ENCODE results near the gene SCEL.

The SCEL gene

DNA sequence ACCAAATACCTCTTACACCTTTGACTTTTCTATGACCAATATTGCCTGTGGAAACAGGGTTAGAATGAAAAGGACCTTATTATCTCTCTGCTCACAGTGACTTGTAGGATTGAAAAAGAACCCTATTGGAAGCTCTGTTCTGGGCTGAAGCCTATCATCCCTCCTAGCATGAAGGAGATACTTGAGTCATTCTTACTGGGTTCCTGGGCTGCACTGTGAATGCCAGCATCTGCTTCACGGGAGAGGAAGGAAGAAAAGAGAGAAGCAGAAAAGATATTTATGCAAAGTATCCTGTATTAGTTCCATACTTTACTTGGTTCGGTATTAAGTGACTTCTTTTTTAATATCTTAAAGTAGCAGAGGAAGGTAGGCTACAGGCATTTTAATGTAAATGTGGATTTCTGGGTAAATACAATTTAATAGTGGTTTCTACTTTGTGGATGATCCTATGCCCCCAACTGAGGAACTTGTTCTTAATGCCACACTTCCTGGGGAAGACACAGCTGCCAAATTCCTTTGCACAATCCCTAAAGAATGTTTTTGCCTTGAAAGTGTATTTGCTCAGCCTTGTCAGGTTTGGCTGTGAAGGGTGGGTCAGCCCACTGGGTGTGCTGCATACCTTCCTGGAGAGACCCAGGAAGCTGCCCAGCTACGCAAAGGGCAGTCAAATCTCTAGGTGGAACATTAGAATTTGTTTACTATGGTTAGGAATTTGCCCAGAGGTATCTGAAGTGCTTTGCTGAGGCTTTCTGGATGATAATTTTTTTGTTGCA, 13.7 kb upstream of the SCEL start:
- Histone ChIP-seq H3K27ac (ENCODE audit: low read depth, low read length) (no peak overlapping the region), H3K4me1 (ENCODE audit: insufficient read depth, low read length) (no peaks in the 10 kb centered on the region), H3K9me3 (ENCODE audit: low read length) (no peaks in the 10 kb centered on the region), H3K36me3 (ENCODE audit: insufficient read depth, low read length) (no peaks in the 10 kb centered on the region), H3K27me3 (ENCODE audit: control insufficient read depth in 1 of 2, insufficient read depth in 2 of 2, low read length in 2 of 2) (no peaks in the 10 kb centered on the region), H3K9ac (ENCODE audit: low read length) (no peak overlapping the region), H3K4me3 (ENCODE audit: low read depth in 1 of 2, low read length in 2 of 2) (no peak overlapping the region)

DNA sequence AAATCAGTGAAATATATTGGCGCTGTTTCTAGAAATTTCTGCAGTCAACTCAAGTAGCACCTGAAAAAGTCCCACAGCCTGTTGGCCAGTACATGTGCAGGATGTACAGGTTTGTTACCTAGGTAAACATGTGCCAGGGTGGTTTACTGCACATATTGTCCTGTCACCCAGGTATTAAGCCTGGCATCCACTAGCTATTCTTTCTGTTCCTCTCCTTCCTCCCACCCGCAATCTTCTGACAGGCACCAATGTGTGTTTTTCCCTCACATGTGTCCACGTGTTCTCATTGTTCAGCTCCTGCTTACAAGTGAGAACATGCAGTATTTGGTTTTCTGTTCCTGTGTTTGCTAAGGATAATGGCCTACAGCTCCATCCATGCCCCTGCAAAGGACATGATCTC, 13.1 kb upstream of the SCEL start:
- Histone ChIP-seq H3K9me3 (ENCODE audit: low read length) (no peaks in the 10 kb centered on the region), H3K36me3 (ENCODE audit: insufficient read depth, low read length) (no peaks in the 10 kb centered on the region), H3K4me1 (ENCODE audit: insufficient read depth, low read length) (no peaks in the 10 kb centered on the region), H3K4me3 (ENCODE audit: low read depth in 1 of 2, low read length in 2 of 2) (no peak overlapping the region), H3K27me3 (ENCODE audit: control insufficient read depth in 1 of 2, insufficient read depth in 2 of 2, low read length in 2 of 2) (no peaks in the 10 kb centered on the region), H3K27ac (ENCODE audit: low read depth, low read length) (no peak overlapping the region), H3K9ac (ENCODE audit: low read length) (no peak overlapping the region)

DNA sequence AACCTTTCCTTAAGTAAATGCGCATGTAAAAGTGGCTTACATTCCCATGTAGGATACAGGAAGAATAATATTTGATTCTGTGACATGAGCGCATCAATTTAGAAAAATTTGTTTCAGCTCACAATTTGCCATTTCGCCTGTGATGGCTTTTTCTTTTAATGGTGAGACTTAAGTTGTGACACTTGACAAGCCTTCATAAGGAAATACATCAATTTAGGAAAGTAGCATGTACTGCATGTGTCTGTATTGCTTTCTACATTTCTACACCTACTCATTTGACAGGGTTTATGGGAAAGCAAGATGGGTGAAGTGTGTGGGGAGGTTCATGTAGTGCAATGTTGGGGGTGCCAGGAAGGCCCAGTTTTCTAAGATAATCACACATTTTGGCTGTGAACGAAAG, 12.1 kb upstream of the SCEL start:
- H3K4me3 ChIP-seq (ENCODE audit: low read depth in 1 of 2, low read length in 2 of 2), result no peak overlapping the region
- no peaks in the 10 kb centered on the region for H3K4me1 ChIP-seq (ENCODE audit: insufficient read depth, low read length)
- no peaks in the 10 kb centered on the region for H3K36me3 ChIP-seq (ENCODE audit: insufficient read depth, low read length)
- H3K9ac ChIP-seq (ENCODE audit: low read length), result no peak overlapping the region
- H3K27ac ChIP-seq (ENCODE audit: low read depth, low read length), result no peak overlapping the region
- H3K9me3 ChIP-seq (ENCODE audit: low read length), result no peaks in the 10 kb centered on the region
- H3K27me3 ChIP-seq (ENCODE audit: control insufficient read depth in 1 of 2, insufficient read depth in 2 of 2, low read length in 2 of 2), result no peaks in the 10 kb centered on the region

DNA sequence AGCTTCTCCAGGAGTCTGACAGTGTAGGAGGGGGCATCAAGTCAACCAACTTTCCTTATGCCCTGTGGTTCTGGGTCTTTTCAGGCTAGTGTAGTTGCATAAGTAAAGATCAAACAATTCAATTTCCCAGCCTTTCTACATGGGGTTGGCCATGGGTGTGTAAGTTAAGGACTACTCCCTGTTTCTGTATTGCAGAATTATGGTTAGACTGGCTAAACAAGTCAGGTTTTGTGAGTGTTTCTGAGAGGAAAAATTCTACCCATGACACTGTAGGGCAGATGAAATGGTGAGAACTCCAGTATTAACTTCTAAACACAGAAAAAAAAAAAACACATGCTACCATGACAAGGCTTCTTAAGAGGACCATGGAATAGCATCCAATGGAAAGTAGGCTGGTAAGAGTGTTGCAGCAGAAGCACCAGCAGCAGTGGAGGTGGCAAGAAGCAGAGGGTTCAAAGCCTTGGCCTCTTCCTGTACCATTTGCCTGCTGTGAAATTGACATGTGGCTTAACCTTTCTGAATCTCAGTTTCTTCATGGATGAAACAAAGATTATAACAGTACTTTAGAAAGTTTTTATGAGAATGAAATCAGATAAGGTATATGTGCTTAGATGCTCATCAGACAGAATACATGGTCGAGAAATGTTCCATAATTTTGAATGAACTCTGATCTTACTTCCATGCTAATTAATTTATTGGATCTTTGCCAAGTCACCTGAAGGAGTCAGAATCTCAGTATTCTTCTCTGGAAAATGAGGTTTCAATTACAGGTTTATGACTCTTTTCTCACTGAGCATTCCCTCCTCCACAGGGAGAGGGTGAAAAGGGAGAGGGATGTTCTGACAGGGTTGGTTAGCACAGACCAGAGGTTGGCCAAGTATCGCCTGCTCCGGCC, 11.4 kb upstream of the SCEL start:
- H3K4me1 ChIP-seq (ENCODE audit: insufficient read depth, low read length), result no peaks in the 10 kb centered on the region
- no peak overlapping the region for H3K27ac ChIP-seq (ENCODE audit: low read depth, low read length)
- H3K36me3 ChIP-seq (ENCODE audit: insufficient read depth, low read length), result no peaks in the 10 kb centered on the region
- no peaks in the 10 kb centered on the region for H3K27me3 ChIP-seq (ENCODE audit: control insufficient read depth in 1 of 2, insufficient read depth in 2 of 2, low read length in 2 of 2)
- H3K4me3 ChIP-seq (ENCODE audit: low read depth in 1 of 2, low read length in 2 of 2), result no peak overlapping the region
- no peak overlapping the region for H3K9ac ChIP-seq (ENCODE audit: low read length)
- no peaks in the 10 kb centered on the region for H3K9me3 ChIP-seq (ENCODE audit: low read length)

DNA sequence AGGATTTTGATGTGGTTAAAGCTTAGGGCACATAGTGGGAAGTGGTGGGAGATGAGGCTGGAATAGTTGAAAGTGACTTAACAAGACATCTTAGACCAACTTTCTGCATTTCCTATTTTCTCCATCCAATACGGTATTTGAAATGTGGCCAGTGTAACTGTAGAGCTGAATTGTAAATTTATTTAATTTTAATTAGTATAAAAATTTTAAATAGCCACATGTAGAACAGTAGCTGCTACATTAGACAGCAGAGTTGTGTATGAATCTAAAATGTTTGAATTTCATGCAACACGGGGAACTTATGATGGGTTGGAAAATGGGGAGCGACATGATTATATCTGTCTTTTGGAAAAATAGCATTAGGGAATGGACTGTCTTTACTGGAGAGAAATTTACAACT, 7.1 kb upstream of the SCEL start:
- H3K4me1 ChIP-seq (ENCODE audit: insufficient read depth, low read length), result no peaks in the 10 kb centered on the region
- H3K36me3 ChIP-seq (ENCODE audit: insufficient read depth, low read length), result no peaks in the 10 kb centered on the region
- H3K9ac ChIP-seq (ENCODE audit: low read length), result no peak overlapping the region
- H3K27me3 ChIP-seq (ENCODE audit: control insufficient read depth in 1 of 2, insufficient read depth in 2 of 2, low read length in 2 of 2), result no peaks in the 10 kb centered on the region
- no peaks in the 10 kb centered on the region for H3K9me3 ChIP-seq (ENCODE audit: low read length)
- no peak overlapping the region for H3K4me3 ChIP-seq (ENCODE audit: low read depth in 1 of 2, low read length in 2 of 2)
- no peak overlapping the region for H3K27ac ChIP-seq (ENCODE audit: low read depth, low read length)

DNA sequence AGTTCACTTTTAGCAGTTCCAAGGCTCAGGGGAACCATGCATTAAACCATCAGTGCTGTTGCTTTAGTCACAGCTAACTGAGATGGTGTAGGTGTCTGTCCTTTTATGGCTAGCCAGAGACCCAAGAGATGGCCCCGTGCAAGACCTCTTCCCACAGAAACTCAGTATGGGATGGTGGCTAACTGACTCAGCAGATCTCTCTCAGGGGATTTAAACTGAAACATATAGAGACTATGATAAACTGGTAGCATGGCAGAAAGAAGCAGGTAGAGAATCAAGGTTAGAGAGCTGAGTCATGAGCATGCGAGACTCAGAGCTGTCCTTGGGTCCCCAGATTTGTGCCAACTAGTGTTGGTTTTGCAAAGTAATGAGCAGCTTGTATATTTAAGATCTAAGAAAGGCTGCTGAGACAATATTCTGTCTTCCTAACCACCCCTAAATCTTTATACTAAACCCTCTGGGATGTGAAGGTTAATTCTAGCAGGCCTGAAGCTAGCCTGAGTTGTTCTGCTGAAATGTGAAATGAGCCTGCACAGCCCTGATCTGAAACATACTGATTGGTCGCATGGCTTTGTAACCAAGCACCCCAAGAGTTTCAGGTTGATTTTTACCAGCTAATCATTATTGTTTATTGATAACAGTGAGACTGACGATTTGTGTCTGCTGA, 6.5 kb upstream of the SCEL start:
- Histone ChIP-seq H3K36me3 (ENCODE audit: insufficient read depth, low read length) (no peaks in the 10 kb centered on the region), H3K9me3 (ENCODE audit: low read length) (no peaks in the 10 kb centered on the region), H3K27me3 (ENCODE audit: control insufficient read depth in 1 of 2, insufficient read depth in 2 of 2, low read length in 2 of 2) (no peaks in the 10 kb centered on the region), H3K4me3 (ENCODE audit: low read depth in 1 of 2, low read length in 2 of 2) (no peak overlapping the region), H3K27ac (ENCODE audit: low read depth, low read length) (no peak overlapping the region), H3K9ac (ENCODE audit: low read length) (no peak overlapping the region), H3K4me1 (ENCODE audit: insufficient read depth, low read length) (no peaks in the 10 kb centered on the region)

DNA sequence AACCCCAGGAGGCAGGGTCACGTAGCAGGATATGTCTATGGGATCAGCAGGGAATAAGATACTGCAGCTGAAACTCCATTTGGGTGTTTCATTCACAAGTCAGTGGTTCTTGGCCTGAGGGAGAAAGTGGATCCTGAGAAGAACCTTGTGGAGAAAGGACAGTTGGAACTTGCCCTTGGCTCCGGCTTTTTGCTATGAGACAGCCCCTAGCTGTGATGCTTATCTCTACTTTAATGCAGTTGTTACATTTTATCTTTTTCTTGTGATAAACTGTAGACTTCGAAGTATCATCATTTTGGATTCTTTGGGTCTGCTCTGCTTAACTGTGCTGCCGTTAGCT, 6.0 kb upstream of the SCEL start:
- Histone ChIP-seq H3K4me1 (ENCODE audit: insufficient read depth, low read length) (no peaks in the 10 kb centered on the region), H3K9me3 (ENCODE audit: low read length) (no peaks in the 10 kb centered on the region)

DNA sequence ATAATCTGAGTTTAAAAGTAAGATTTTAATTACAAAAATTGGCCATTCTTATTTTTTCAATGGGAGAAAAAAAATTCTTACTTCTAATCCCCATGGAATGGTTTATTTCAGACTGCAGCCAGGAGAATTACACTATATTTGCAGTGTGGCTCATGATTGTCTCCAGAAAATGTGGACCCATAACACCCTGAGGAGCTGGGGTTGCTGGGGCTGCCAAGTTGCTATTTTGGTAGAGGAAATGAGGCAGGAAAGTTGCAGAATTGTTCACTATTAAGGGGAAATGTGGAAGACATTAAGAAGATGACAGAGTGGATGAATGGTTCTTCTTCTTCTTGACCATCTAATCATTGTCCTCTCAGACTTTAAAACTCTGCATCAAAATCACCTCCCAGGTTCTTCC, 4.6 kb upstream of the SCEL start:
- no peak overlapping the region for H3K9ac ChIP-seq (ENCODE audit: low read length)
- no peaks in the 10 kb centered on the region for H3K27me3 ChIP-seq (ENCODE audit: control insufficient read depth in 1 of 2, insufficient read depth in 2 of 2, low read length in 2 of 2)
- H3K4me3 ChIP-seq (ENCODE audit: low read depth in 1 of 2, low read length in 2 of 2), result no peak overlapping the region
- H3K4me1 ChIP-seq (ENCODE audit: insufficient read depth, low read length), result no peaks in the 10 kb centered on the region
- H3K36me3 ChIP-seq (ENCODE audit: insufficient read depth, low read length), result no peaks in the 10 kb centered on the region
- no peaks in the 10 kb centered on the region for H3K9me3 ChIP-seq (ENCODE audit: low read length)
- H3K27ac ChIP-seq (ENCODE audit: low read depth, low read length), result no peak overlapping the region

More for the DNA sequence above, 6.0 kb upstream of the SCEL start:
- Histone ChIP-seq H3K27ac (ENCODE audit: low read depth, low read length) (no peak overlapping the region), H3K4me3 (ENCODE audit: low read depth in 1 of 2, low read length in 2 of 2) (no peak overlapping the region), H3K27me3 (ENCODE audit: control insufficient read depth in 1 of 2, insufficient read depth in 2 of 2, low read length in 2 of 2) (no peaks in the 10 kb centered on the region), H3K9ac (ENCODE audit: low read length) (no peak overlapping the region), H3K36me3 (ENCODE audit: insufficient read depth, low read length) (no peaks in the 10 kb centered on the region)

DNA sequence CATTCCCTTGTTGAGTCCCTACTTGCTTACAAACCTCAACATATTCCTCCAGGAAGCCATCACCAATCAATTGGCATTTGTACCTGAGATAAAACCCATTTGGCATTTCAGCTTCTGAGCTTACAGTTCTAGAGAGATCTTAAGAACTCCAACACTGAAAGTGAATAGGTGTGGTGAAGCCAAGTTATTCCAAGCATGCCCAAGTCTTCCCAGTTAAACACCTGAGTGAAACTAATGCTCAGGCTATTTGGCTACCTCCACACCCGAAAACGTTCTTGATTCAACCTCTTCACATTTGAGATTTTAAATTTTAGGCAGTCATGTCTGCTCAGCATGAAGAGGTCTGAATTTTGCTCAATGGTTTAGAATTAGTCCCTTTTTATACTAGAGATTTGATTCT, 2.5 kb upstream of the SCEL start:
- no peak overlapping the region for H3K27ac ChIP-seq (ENCODE audit: low read depth, low read length)

DNA sequence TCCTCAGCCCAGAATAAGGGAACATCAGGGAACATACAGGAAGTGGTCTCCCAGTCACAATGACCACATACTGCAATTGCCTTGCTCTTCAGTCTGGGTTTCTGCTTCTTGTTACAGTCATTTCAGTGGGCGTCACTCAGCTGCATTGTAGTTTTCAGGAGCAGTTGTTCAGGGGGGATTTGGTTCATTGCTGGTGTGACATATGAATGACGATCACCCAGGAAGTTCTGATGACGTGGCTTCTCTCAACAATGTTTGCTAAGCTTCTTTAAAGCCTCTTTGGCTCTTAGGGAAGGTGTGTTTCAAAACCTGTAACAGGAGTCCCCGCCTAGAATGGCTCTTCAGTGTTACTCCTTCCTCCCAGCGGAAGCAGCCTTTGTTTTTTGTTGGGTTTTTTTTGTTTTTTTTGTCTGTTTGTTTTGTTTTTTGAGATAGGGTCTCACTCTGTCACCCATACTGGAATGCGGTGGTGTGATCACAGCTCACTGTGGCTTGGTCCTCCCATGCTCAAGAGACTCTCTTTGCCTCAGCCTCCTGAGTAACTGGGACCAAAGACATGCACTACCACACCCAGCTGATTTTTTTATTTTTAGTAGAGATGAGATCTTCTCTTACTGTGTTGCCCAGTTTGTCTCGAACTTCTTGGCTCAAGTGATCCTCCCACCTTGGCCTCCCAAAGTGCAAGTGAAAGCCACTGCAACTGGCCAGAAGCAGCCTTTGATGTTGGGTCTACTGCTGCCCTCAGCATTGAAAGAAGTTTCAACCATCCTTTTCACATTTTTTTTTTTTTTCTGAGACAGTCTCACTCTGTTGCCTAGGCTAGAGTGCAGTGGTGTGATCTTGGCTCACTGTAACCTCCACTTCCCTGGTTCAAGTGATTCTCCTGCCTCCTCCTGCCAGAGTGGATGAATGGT, 1.4 kb upstream of the SCEL start:
- no peaks in the 10 kb centered on the region for H3K4me1 ChIP-seq (ENCODE audit: insufficient read depth, low read length)
- H3K4me3 ChIP-seq (ENCODE audit: low read depth in 1 of 2, low read length in 2 of 2), result no peak overlapping the region
- no peaks in the 10 kb centered on the region for H3K36me3 ChIP-seq (ENCODE audit: insufficient read depth, low read length)
- no peaks in the 10 kb centered on the region for H3K27me3 ChIP-seq (ENCODE audit: control insufficient read depth in 1 of 2, insufficient read depth in 2 of 2, low read length in 2 of 2)
- H3K27ac ChIP-seq (ENCODE audit: low read depth, low read length), result no peak overlapping the region
- no peak overlapping the region for H3K9ac ChIP-seq (ENCODE audit: low read length)
- H3K9me3 ChIP-seq (ENCODE audit: low read length), result no peaks in the 10 kb centered on the region

More for the DNA sequence above, 2.5 kb upstream of the SCEL start:
- no peak overlapping the region for H3K4me3 ChIP-seq (ENCODE audit: low read depth in 1 of 2, low read length in 2 of 2)
- no peaks in the 10 kb centered on the region for H3K4me1 ChIP-seq (ENCODE audit: insufficient read depth, low read length)
- no peaks in the 10 kb centered on the region for H3K27me3 ChIP-seq (ENCODE audit: control insufficient read depth in 1 of 2, insufficient read depth in 2 of 2, low read length in 2 of 2)
- H3K36me3 ChIP-seq (ENCODE audit: insufficient read depth, low read length), result no peaks in the 10 kb centered on the region
- no peak overlapping the region for H3K9ac ChIP-seq (ENCODE audit: low read length)
- no peaks in the 10 kb centered on the region for H3K9me3 ChIP-seq (ENCODE audit: low read length)

DNA sequence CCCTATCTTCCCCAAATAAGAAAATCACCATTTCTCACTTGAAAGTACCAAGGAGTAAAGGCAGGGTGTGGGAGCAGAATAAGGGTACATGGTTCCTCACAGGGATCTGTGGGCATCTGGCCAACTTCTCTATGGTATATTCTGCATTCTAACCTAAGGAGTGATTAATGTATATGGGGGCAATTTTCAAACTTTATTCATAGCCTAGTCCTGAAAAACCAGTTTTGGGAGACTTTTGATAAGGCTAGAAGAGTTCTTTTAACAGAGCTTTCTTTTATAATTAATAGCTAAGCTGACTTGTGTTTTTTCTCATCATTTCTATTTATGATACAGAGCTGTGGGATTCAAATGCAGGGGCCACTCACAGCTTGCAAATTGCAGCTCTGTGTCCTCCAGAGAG, 852 bp downstream of the SCEL start:
- H3K9ac ChIP-seq (ENCODE audit: low read length), result no peak overlapping the region
- no peaks in the 10 kb centered on the region for H3K9me3 ChIP-seq (ENCODE audit: low read length)
- H3K27ac ChIP-seq (ENCODE audit: low read depth, low read length), result no peak overlapping the region
- no peaks in the 10 kb centered on the region for H3K4me1 ChIP-seq (ENCODE audit: insufficient read depth, low read length)
- no peaks in the 10 kb centered on the region for H3K27me3 ChIP-seq (ENCODE audit: control insufficient read depth in 1 of 2, insufficient read depth in 2 of 2, low read length in 2 of 2)
- H3K36me3 ChIP-seq (ENCODE audit: insufficient read depth, low read length), result no peaks in the 10 kb centered on the region
- H3K4me3 ChIP-seq (ENCODE audit: low read depth in 1 of 2, low read length in 2 of 2), result no peak overlapping the region
